Measurements from ENCODE around the gene SRGAP1. TPM values are rescaled to one million over a fixed set of nuclear protein-coding genes. Genes with fewer than 3 reads are reported as not detected.

SRGAP1 gene
- total RNA-seq, 6 experiments from 2014 or later = 1.3 to 5.0 (median 3.0) TPM

DNA sequence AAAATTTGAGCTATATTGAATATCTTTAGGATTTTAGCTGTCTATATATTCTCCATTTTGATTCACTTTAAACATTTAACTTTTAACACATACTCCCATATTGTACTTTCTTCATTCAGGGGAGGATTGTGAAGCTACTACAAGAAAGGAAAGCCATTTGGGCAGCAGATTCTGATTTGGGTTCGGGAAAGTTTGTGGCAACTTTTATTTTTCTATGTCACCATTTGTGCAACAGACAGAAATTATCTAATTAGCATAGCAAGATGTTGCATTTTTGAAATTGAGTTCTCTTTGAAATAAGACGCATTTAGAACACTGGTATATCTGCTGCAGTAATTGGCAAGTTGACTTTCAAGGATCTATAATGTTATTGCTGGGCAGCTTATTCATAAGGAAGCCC, 243.3 kb downstream of the SRGAP1 start:
- no peak overlapping the region for H3K4me3 ChIP-seq
- TF ChIP-seq, protein P1, sequence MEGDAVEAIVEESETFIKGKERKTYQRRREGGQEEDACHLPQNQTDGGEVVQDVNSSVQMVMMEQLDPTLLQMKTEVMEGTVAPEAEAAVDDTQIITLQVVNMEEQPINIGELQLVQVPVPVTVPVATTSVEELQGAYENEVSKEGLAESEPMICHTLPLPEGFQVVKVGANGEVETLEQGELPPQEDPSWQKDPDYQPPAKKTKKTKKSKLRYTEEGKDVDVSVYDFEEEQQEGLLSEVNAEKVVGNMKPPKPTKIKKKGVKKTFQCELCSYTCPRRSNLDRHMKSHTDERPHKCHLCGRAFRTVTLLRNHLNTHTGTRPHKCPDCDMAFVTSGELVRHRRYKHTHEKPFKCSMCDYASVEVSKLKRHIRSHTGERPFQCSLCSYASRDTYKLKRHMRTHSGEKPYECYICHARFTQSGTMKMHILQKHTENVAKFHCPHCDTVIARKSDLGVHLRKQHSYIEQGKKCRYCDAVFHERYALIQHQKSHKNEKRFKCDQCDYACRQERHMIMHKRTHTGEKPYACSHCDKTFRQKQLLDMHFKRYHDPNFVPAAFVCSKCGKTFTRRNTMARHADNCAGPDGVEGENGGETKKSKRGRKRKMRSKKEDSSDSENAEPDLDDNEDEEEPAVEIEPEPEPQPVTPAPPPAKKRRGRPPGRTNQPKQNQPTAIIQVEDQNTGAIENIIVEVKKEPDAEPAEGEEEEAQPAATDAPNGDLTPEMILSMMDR (IDR thresholded peaks at IDR 0.05) = no peak
- TF ChIP-seq POLR2A (IDR thresholded peaks at IDR 0.05) = no peak
- intact Hi-C loops (cut with DNase I) = no loop called here
- DNase-seq (no peak), ATAC-seq (no peak)
- H3K27me3 ChIP-seq = no peaks in the 10 kb centered on the region
- H3K27ac ChIP-seq = peak overlapping the region in 1 of 3 donors; percentile 85
- H3K9me3 ChIP-seq = no peaks in the 10 kb centered on the region
- WGBS (ENCODE audit: insufficient coverage, low coverage, low lambda C conversion rate, missing lambda C conversion rate) = 83% methylated on average over 2 of the region's 2 CpGs
- no peaks in the 10 kb centered on the region for H3K36me3 ChIP-seq
- peaks cover 0 to 4% (median 0%) of the 10 kb centered on the region in 4 donors for H3K4me1 ChIP-seq

- no peaks in the 10 kb centered on the region for H3K27me3 ChIP-seq
- peak overlapping the region in 1 of 3 donors; percentile 8 for H3K4me3 ChIP-seq
- ATAC-seq (peak; percentile 91 to 95 (median 91)), DNase-seq (peak in 1 of 3 donors; percentile 23)
- peak; percentile 54 for TF ChIP-seq POLR2A (IDR thresholded peaks at IDR 0.05)
- TF ChIP-seq, protein P1 (IDR thresholded peaks at IDR 0.05) = no peak
- 31% methylated on average over 11 of the region's 12 CpGs for WGBS (ENCODE audit: insufficient coverage, low coverage, low lambda C conversion rate, missing lambda C conversion rate)
- no peaks in the 10 kb centered on the region for H3K9me3 ChIP-seq
- intact Hi-C loops (cut with DNase I) = no loop called here
- H3K36me3 ChIP-seq = no peaks in the 10 kb centered on the region
- H3K27ac ChIP-seq = peak overlapping the region in 2 of 3 donors; percentile 22 to 85
- peaks cover 0 to 4% (median 0%) of the 10 kb centered on the region in 4 donors for H3K4me1 ChIP-seq
Measured at GRCh38 chr12:64088431-64089349, 244.2 kb downstream of the SRGAP1 start.

GRCh38 chr12:64090047-64090446, 245.5 kb downstream of the SRGAP1 start:
- DNase-seq (no peak), ATAC-seq (peak in 1 of 4 donors; percentile 20)
- Histone ChIP-seq H3K9me3 (no peaks in the 10 kb centered on the region), H3K4me1 (peaks cover 0 to 4% (median 0%) of the 10 kb centered on the region in 4 donors), H3K27ac (no peak overlapping the region), H3K36me3 (no peaks in the 10 kb centered on the region), H3K27me3 (no peaks in the 10 kb centered on the region), H3K4me3 (no peak overlapping the region)
- WGBS (ENCODE audit: insufficient coverage, low coverage, low lambda C conversion rate, missing lambda C conversion rate) = 100% methylated on average over 1 of the region's 1 CpG
- TF ChIP-seq, protein P1 (IDR thresholded peaks at IDR 0.05) = no peak
- no peak for TF ChIP-seq POLR2A (IDR thresholded peaks at IDR 0.05)
- intact Hi-C loops (cut with DNase I) = no loop called here

DNA sequence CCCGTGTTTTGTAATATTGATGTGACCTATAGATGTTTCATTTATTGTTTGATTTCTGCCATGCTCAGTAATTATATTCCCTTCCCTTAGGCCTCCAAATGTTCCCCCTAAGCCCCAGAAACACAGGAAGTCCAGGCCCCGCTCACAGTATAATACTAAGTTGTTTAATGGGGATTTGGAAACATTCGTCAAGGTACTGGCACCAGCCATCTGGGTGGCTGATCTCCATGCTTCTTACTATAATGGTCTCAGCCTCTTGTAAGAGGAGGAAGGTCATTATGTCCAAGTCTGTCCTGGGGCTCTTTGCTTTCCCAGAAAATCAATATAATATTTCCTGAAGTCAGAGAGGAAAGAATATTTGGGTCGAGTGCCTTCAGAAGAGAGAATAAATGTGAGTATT, 246.7 kb downstream of the SRGAP1 start:
- no peaks in the 10 kb centered on the region for H3K9me3 ChIP-seq
- no peaks in the 10 kb centered on the region for H3K27me3 ChIP-seq
- 55% methylated on average over 4 of the region's 4 CpGs for WGBS (ENCODE audit: insufficient coverage, low coverage, low lambda C conversion rate, missing lambda C conversion rate)
- TF ChIP-seq POLR2A (IDR thresholded peaks at IDR 0.05) = no peak
- TF ChIP-seq, protein P1 (IDR thresholded peaks at IDR 0.05) = no peak
- H3K36me3 ChIP-seq = no peaks in the 10 kb centered on the region
- ATAC-seq = no peak
- DNase-seq = no peak
- no peak overlapping the region for H3K4me3 ChIP-seq
- intact Hi-C loops (cut with DNase I) = no loop called here
- H3K4me1 ChIP-seq = peaks cover 0 to 4% (median 0%) of the 10 kb centered on the region in 4 donors
- no peak overlapping the region for H3K27ac ChIP-seq

All from right lobe of liver (tissue), 6 donors.